ENCODE data around the gene RFX3.

GRCh38 chr9:3170819-3171218 lies 355.0 kb downstream of the RFX3 start:
- TF ChIP-seq CTCF (IDR thresholded peaks at IDR 0.05) (no peak), POLR2A (IDR thresholded peaks at IDR 0.05) (no peak)

Measured in esophagus squamous epithelium (tissue), 4 donors.